ENCODE measurements around the gene DSC3.
"Not testable (repeated sequence)": the region's sequence is repeated elsewhere in the genome, so short reads cannot be mapped to it uniquely, and the experiment has no call there.

Gene DSC3

DNA sequence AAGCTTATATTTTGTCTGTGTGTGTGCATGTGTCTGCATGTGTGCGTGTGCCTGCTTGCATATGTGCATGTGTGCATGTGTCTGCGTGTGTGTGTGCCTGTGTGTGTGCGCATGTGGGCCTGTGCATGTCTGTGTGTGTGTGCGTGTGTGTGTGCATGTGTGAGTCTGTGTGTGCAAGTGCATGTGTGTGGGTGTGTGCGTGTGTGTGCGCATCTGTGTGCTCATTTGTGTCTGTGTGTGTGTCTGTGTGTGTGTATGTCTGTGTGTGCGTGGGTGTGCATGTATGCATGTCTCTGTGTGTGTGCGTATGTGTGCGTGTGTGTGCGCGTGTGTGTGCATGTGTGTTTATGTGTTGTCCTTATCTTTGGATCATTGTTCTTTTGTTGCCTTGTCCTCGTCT, 56.8 kb downstream of the DSC3 start:
- Histone ChIP-seq H2BK12ac (ENCODE audit: low read length) (no peak overlapping the region), H3K36me3 (ENCODE audit: control insufficient read depth in 1 of 2, insufficient read depth in 2 of 2, low read length in 2 of 2) (no peaks in the 10 kb centered on the region), H3K27me3 (ENCODE audit: insufficient read depth, low read length) (no peaks in the 10 kb centered on the region), H2AK5ac (ENCODE audit: low read length) (no peak overlapping the region), H4K8ac (ENCODE audit: low read depth, low read length) (no peak overlapping the region), H3K14ac (ENCODE audit: low read length) (no peak overlapping the region), H3K18ac (ENCODE audit: low read length) (no peak overlapping the region), H2AFZ (ENCODE audit: insufficient read depth, low read length, poor library complexity) (no peak overlapping the region), H3K4me2 (ENCODE audit: low read length) (no peak overlapping the region), H3K9ac (ENCODE audit: low read length) (no peak overlapping the region), H3K4ac (ENCODE audit: low read depth, low read length) (no peak overlapping the region), H4K91ac (ENCODE audit: low read depth, low read length) (no peak overlapping the region), H3K27ac (ENCODE audit: low read depth, low read length) (no peak overlapping the region), H2BK120ac (ENCODE audit: insufficient read depth, low read length, poor library complexity) (no peak overlapping the region), H3K4me1 (ENCODE audit: control insufficient read depth in 1 of 2, insufficient read depth in 2 of 2, low read length in 2 of 2) (peaks cover 2 to 4% of the 10 kb centered on the region in 2 experiments), H3K4me3 (ENCODE audit: low read depth, low read length) (peak overlapping the region; percentile 53), H3K79me1 (ENCODE audit: low read length) (no peaks in the 10 kb centered on the region), H3K9me3 (ENCODE audit: insufficient read depth, low read depth, low read length) (peaks cover 2% of the 10 kb centered on the region), H4K12ac (ENCODE audit: low read depth, low read length) (no peak overlapping the region), H3K23ac (ENCODE audit: low read length) (peak overlapping the region; percentile 63), H3K79me2 (ENCODE audit: control insufficient read depth, insufficient read depth, low read length, poor library complexity) (no peaks in the 10 kb centered on the region), H2BK5ac (ENCODE audit: low read depth, low read length, poor library complexity) (no peak overlapping the region)
- DNase-seq = no peak
- no CpG with 5 or more reads among the region's 12 CpGs for WGBS (ENCODE audit: extremely low coverage, insufficient coverage, insufficient read length)

DNA sequence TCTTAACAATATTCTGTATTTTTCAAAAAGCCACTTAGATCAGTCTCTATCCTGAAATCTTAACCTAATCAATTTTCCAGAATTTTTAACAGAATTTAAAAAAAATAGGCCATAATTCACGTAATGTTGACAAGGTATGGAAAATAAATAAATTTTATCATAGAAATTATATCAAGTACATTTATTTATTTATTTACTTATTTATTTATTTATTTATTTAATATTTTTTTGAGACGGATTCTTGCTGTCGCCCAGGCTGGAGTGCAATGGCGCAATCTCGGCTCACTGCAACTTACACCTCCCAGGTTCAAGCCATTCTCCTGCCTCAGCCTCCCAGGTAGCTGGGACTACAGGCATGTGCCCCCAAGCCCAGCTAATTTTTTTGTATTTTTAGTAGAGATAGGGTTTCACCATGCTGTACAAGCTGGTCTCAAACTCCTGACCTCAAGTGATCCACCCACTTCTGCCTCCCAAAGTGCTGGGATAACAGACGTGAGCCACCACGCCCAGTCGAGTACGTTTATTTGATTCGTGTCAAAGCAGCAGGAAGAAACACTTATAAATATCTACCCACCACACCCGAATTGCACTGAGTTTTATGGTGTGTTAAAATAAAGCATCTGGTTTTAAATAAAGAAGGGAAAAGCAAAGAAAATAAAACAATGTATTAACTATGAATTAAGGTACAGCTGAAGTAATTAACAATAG, 60.1 kb downstream of the DSC3 start:
- H4K12ac ChIP-seq (ENCODE audit: low read depth, low read length) = no peak overlapping the region
- H3K18ac ChIP-seq (ENCODE audit: low read length) = no peak overlapping the region
- H2BK5ac ChIP-seq (ENCODE audit: low read depth, low read length, poor library complexity) = no peak overlapping the region
- H3K14ac ChIP-seq (ENCODE audit: low read length) = no peak overlapping the region
- peaks cover 0 to 1% of the 10 kb centered on the region in 2 experiments for H3K4me1 ChIP-seq (ENCODE audit: control insufficient read depth in 1 of 2, insufficient read depth in 2 of 2, low read length in 2 of 2)
- peaks cover 2% of the 10 kb centered on the region for H3K9me3 ChIP-seq (ENCODE audit: insufficient read depth, low read depth, low read length)
- no peaks in the 10 kb centered on the region for H3K79me1 ChIP-seq (ENCODE audit: low read length)
- no peak for DNase-seq
- H2BK12ac ChIP-seq (ENCODE audit: low read length) = no peak overlapping the region
- no peaks in the 10 kb centered on the region for H3K79me2 ChIP-seq (ENCODE audit: control insufficient read depth, insufficient read depth, low read length, poor library complexity)
- no peak overlapping the region for H3K9ac ChIP-seq (ENCODE audit: low read length)
- H3K27me3 ChIP-seq (ENCODE audit: insufficient read depth, low read length) = no peaks in the 10 kb centered on the region
- H3K23ac ChIP-seq (ENCODE audit: low read length) = no peak overlapping the region
- H4K91ac ChIP-seq (ENCODE audit: low read depth, low read length) = no peak overlapping the region
- H3K27ac ChIP-seq (ENCODE audit: low read depth, low read length) = no peak overlapping the region
- no peaks in the 10 kb centered on the region for H3K36me3 ChIP-seq (ENCODE audit: control insufficient read depth in 1 of 2, insufficient read depth in 2 of 2, low read length in 2 of 2)
- H3K4me3 ChIP-seq (ENCODE audit: low read depth, low read length) = no peak overlapping the region
- no CpG with 5 or more reads among the region's 11 CpGs for WGBS (ENCODE audit: extremely low coverage, insufficient coverage, insufficient read length)
- H4K8ac ChIP-seq (ENCODE audit: low read depth, low read length) = no peak overlapping the region
- H3K4ac ChIP-seq (ENCODE audit: low read depth, low read length) = no peak overlapping the region
- H2BK120ac ChIP-seq (ENCODE audit: insufficient read depth, low read length, poor library complexity) = no peak overlapping the region
- no peak overlapping the region for H2AK5ac ChIP-seq (ENCODE audit: low read length)
- H2AFZ ChIP-seq (ENCODE audit: insufficient read depth, low read length, poor library complexity) = no peak overlapping the region
- H3K4me2 ChIP-seq (ENCODE audit: low read length) = no peak overlapping the region

DNA sequence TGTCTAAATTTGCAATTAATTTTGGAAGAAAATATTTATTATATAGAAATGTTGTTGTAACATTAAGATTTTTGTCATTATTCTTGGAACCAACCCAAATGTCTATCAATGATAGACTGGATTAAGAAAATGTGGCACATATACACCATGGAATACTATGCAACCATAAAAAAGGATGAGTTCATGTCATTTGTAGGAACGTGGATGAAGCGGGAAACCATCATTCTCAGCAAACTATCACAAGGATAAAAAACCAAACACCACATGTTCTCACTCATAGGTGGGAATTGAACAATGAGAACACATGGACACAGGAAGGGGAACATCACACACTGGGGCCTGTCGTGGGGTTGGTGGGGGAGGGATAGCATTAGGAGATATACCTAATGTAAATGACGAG, 64.5 kb downstream of the DSC3 start:
- not testable (repeated sequence) for H3K4me1 ChIP-seq (ENCODE audit: control insufficient read depth in 1 of 2, insufficient read depth in 2 of 2, low read length in 2 of 2); H4K8ac ChIP-seq (ENCODE audit: low read depth, low read length); DNase-seq; H4K12ac ChIP-seq (ENCODE audit: low read depth, low read length); H3K9ac ChIP-seq (ENCODE audit: low read length); H3K79me1 ChIP-seq (ENCODE audit: low read length); H2BK120ac ChIP-seq (ENCODE audit: insufficient read depth, low read length, poor library complexity); H2AK5ac ChIP-seq (ENCODE audit: low read length); H3K18ac ChIP-seq (ENCODE audit: low read length); H3K4me2 ChIP-seq (ENCODE audit: low read length); H3K4ac ChIP-seq (ENCODE audit: low read depth, low read length); H3K79me2 ChIP-seq (ENCODE audit: control insufficient read depth, insufficient read depth, low read length, poor library complexity); H3K4me3 ChIP-seq (ENCODE audit: low read depth, low read length); H3K27ac ChIP-seq (ENCODE audit: low read depth, low read length); H3K23ac ChIP-seq (ENCODE audit: low read length); H3K14ac ChIP-seq (ENCODE audit: low read length); H2BK12ac ChIP-seq (ENCODE audit: low read length); H4K91ac ChIP-seq (ENCODE audit: low read depth, low read length); H2AFZ ChIP-seq (ENCODE audit: insufficient read depth, low read length, poor library complexity); H3K27me3 ChIP-seq (ENCODE audit: insufficient read depth, low read length); H3K36me3 ChIP-seq (ENCODE audit: control insufficient read depth in 1 of 2, insufficient read depth in 2 of 2, low read length in 2 of 2); H3K9me3 ChIP-seq (ENCODE audit: insufficient read depth, low read depth, low read length); H2BK5ac ChIP-seq (ENCODE audit: low read depth, low read length, poor library complexity)
- no CpG with 5 or more reads among the region's 4 CpGs for WGBS (ENCODE audit: extremely low coverage, insufficient coverage, insufficient read length)

DNA sequence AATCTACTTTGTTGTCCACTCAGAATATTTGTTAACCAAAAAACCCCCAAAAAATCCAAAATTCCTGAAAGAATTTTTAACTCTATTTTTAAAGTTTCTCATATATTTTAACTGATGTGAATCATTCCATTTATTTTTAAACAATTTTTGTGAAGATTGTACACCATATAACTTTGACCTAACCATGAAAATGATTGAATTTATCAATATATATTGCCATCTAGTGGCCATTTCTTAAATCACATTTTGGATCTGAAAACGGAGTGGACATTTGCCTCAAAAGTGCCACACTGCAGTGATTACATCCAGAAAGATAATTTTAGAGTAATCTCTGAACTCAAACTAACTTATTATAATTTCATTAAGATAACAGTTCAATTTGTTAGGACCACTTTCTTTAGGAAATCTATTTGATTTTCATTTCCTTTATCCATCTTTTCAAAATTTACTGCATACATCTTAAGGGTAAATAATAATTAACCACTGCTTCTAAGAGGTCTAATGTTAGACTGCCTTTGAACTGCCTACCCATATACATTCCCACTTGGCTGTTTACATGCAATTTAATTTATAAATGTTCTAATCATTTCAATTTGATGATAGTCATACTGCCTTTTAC, 71.1 kb downstream of the DSC3 start:
- Histone ChIP-seq H3K18ac (ENCODE audit: low read length) (no peak overlapping the region), H4K12ac (ENCODE audit: low read depth, low read length) (no peak overlapping the region), H2BK120ac (ENCODE audit: insufficient read depth, low read length, poor library complexity) (no peak overlapping the region), H3K4me1 (ENCODE audit: control insufficient read depth in 1 of 2, insufficient read depth in 2 of 2, low read length in 2 of 2) (peaks cover 4 to 5% of the 10 kb centered on the region in 2 experiments), H3K4me2 (ENCODE audit: low read length) (no peak overlapping the region), H3K9ac (ENCODE audit: low read length) (no peak overlapping the region), H4K8ac (ENCODE audit: low read depth, low read length) (no peak overlapping the region), H3K79me2 (ENCODE audit: control insufficient read depth, insufficient read depth, low read length, poor library complexity) (no peaks in the 10 kb centered on the region), H3K14ac (ENCODE audit: low read length) (no peak overlapping the region), H2AFZ (ENCODE audit: insufficient read depth, low read length, poor library complexity) (no peak overlapping the region), H3K23ac (ENCODE audit: low read length) (no peak overlapping the region), H3K36me3 (ENCODE audit: control insufficient read depth in 1 of 2, insufficient read depth in 2 of 2, low read length in 2 of 2) (no peaks in the 10 kb centered on the region), H4K91ac (ENCODE audit: low read depth, low read length) (no peak overlapping the region), H3K27ac (ENCODE audit: low read depth, low read length) (no peak overlapping the region), H3K27me3 (ENCODE audit: insufficient read depth, low read length) (no peaks in the 10 kb centered on the region), H3K9me3 (ENCODE audit: insufficient read depth, low read depth, low read length) (no peaks in the 10 kb centered on the region), H3K4ac (ENCODE audit: low read depth, low read length) (no peak overlapping the region), H3K79me1 (ENCODE audit: low read length) (no peaks in the 10 kb centered on the region), H2BK5ac (ENCODE audit: low read depth, low read length, poor library complexity) (no peak overlapping the region), H2AK5ac (ENCODE audit: low read length) (no peak overlapping the region), H3K4me3 (ENCODE audit: low read depth, low read length) (no peak overlapping the region), H2BK12ac (ENCODE audit: low read length) (no peak overlapping the region)
- no CpG with 5 or more reads among the region's 1 CpG for WGBS (ENCODE audit: extremely low coverage, insufficient coverage, insufficient read length)
- peak in 1 of 2 donors; percentile 92 for DNase-seq

All from trophoblast cell (in vitro differentiated cells and primary cell).